MM.1S (cell line): ENCODE results near the gene FAM181B.

Experiments
- CTCF ChIP-seq: fragments of 300-600 bp; sonication (generic); IDR thresholded peaks from 2 replicates; pipeline ENCODE4 v1.5.1; 2016; ENCODE audit warnings: antibody characterized with exemption, low read length, mixed read lengths
- EZH2 ChIP-seq: fragments of 300-600 bp; sonication (generic); optimal IDR thresholded peaks from 2 replicates; pipeline ENCODE3; 2017; ENCODE audit warnings: low read depth, mild to moderate bottlenecking, antibody characterized with exemption, low read length, mixed read lengths
- EZH2phosphoT487 ChIP-seq: fragments of 300-600 bp; sonication (generic); IDR thresholded peaks from 2 replicates; pipeline ENCODE4 v1.6.1; 2018; ENCODE audit warnings: antibody characterized with exemption, low read length

GRCh38 chr11:82698576-82699352 lies 34.9 kb downstream of the FAM181B start:
- no peak for TF ChIP-seq CTCF
- no peak for TF ChIP-seq EZH2phosphoT487
- no peak for TF ChIP-seq EZH2
